OCI-LY1 (cell line): Measurements from ENCODE around the gene TAX1BP3.

Experiments
- EZH2 ChIP-seq: fragments of 200-600 bp; sonication (generic), shearing (Covaris generic); IDR thresholded peaks from 2 replicates; pipeline ENCODE4 v1.8.0; 2017; ENCODE audit warnings: borderline replicate concordance, mixed run types, mild to moderate bottlenecking, antibody characterized with exemption, low read length, moderate library complexity, mixed read lengths
- TF ChIP-seq, protein P1 (sequence below): fragments of 200-600 bp; sonication (generic), shearing (Covaris generic); IDR thresholded peaks from 2 replicates; pipeline ENCODE4 v1.5.1; 2017; ENCODE audit warnings: mild to moderate bottlenecking, antibody characterized with exemption, low read length, moderate library complexity, mixed read lengths

DNA sequence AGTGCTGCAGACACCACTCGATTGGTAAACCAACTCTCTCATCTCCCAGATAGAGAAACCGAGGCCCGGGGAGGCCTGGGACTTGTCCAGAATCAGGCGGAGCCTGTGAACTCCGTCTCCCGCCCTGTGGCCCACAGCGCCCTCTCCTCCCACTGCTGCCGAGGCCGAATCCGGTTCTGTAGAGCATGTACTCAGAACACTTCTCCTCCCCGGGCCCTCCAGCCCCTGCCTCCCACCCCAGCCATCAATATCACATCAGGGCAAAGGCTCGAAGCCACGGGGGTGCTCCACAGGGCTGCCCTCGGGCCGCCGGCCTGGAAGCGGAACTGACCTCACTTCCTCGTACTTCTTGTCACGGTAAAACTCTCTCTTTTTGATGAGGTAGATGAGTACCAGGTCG lies 13.2 kb upstream of the TAX1BP3 start:
- TF ChIP-seq, protein P1, sequence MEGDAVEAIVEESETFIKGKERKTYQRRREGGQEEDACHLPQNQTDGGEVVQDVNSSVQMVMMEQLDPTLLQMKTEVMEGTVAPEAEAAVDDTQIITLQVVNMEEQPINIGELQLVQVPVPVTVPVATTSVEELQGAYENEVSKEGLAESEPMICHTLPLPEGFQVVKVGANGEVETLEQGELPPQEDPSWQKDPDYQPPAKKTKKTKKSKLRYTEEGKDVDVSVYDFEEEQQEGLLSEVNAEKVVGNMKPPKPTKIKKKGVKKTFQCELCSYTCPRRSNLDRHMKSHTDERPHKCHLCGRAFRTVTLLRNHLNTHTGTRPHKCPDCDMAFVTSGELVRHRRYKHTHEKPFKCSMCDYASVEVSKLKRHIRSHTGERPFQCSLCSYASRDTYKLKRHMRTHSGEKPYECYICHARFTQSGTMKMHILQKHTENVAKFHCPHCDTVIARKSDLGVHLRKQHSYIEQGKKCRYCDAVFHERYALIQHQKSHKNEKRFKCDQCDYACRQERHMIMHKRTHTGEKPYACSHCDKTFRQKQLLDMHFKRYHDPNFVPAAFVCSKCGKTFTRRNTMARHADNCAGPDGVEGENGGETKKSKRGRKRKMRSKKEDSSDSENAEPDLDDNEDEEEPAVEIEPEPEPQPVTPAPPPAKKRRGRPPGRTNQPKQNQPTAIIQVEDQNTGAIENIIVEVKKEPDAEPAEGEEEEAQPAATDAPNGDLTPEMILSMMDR, result no peak
- no peak for TF ChIP-seq EZH2
